Measurements from ENCODE around the gene ATP6V0A1. TPM values are rescaled to one million over a fixed set of nuclear protein-coding genes. Genes with fewer than 3 reads are reported as not detected.
"Not testable (repeated sequence)": the region's sequence is repeated elsewhere in the genome, so short reads cannot be mapped to it uniquely, and the experiment has no call there.

Gene ATP6V0A1
- total RNA-seq, 1 donor from 2014 or later = 27.7 TPM

DNA sequence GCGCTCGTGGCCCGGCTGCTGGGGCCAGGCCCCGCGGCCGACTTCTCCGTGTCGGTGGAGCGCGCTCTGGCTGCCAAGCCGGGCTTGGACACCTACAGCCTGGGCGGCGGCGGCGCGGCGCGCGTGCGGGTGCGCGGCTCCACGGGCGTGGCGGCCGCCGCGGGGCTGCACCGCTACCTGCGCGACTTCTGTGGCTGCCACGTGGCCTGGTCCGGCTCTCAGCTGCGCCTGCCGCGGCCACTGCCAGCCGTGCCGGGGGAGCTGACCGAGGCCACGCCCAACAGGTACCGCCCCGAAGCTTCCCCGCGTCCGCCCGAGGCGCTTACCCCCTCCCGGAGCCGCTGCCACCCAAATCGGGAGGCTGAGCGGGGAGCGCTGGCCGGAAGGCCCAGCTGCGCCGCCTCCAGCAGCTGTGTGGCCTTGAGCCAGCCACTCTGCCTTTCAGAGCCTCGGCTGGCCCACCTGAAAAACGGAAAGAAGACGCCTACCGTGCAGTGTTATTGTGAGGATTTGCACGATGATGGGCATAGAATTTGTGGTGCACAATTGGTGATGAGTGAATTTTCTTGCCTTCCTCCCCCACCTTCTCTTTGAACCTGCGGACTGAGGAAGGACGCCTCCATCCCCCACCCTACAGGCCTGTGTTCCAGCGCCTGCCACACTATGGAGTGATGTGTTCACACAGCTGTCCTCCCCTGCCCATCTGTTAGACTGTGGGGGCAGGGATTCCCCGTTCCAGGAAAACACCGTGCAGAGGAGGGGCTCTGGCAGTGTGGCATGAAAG, 77.9 kb downstream of the ATP6V0A1 start:
- intact Hi-C loops (cut with micrococcal nuclease) = loop anchor here (1.0 to 5.0 kb wide), 5 partner anchors 41 to 520 kb away; partner anchors contain the start of genes DNAJC7, KCNH4, PLEKHH3 and PSMC3IP

GRCh38 chr17:42537156-42537805, 78.6 kb downstream of the ATP6V0A1 start:
- intact Hi-C loops (cut with micrococcal nuclease) = loop anchor here (2.0 to 5.0 kb wide), 4 partner anchors 72 to 520 kb away; partner anchors contain the start of genes DNAJC7, KCNH4, PLEKHH3 and RETREG3

DNA sequence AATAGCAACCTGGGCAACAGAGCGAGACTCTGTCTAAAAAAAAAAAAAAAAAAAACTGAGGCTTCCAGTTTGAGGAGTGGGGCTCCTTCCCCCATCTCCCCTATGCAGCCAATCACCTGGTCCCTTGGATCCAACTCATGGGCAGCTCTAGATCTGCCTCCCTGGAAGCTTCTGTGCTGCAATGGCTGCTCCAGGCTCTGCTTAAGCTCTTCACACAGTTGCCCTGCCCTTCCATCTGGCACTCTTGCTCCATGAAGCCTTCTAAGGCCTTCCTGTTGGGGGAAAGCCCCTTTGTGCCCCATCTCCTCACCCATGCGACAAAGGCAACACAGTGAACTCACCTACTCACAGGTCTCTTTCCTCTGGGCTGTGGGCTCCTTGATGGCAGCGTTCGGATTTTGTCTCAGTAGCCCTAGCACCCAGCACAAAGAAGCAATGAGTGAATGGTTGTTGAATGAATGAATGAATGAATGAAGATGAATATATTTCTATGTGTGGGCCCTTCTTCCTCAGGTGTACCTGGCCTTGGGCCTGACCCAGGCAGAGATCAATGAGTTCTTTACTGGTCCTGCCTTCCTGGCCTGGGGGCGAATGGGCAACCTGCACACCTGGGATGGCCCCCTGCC, 79.3 kb downstream of the ATP6V0A1 start:
- intact Hi-C loops (cut with micrococcal nuclease) = loop anchor here (2.0 to 5.0 kb wide), 4 partner anchors 71 to 521 kb away; partner anchors contain the start of genes DNAJC7, KCNH4, PLEKHH3 and RETREG3

DNA sequence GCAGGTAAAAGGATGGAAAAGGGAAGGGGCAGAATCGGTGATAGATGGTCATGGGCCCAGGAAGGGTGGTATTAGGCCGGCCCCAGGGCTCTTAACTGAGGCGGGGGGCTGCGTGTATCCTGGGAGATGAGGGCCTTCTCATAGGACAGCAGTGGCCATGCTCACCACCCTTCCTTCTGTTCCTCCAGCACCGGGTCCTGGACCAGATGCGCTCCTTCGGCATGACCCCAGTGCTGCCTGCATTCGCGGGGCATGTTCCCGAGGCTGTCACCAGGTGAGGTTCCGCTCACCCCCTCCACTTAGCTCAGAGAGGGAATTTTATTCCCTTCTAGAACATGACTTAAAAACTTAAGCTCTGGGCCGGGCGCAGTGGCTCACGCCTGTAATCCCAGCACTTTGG, 79.8 kb downstream of the ATP6V0A1 start:
- intact Hi-C loops (cut with micrococcal nuclease) = loop anchor here (5.0 kb wide), 2 partner anchors 139 to 356 kb away; partner anchors contain the start of genes KCNH4 and PLEKHH3

DNA sequence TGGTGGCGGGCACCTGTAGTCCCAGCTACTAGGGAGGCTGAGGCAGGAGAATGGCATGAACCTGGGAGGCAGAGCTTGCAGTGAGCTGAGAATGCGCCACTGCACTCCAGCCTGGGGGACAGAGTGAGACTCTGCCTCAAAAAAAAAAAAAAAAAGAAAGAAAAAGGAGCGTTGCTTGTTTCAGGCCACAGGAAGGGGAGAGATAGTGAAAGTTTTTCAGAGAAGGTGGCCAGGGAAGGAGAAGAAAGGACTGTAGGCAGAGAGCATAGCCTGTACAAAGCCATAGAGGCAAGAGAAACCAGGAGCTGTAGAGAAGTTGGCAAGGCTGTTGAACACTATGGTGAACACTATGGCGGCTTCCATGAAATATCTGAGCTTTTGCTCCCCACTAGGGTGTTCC, 81.9 kb downstream of the ATP6V0A1 start:
- intact Hi-C loops (cut with micrococcal nuclease) = not testable (repeated sequence)

DNA sequence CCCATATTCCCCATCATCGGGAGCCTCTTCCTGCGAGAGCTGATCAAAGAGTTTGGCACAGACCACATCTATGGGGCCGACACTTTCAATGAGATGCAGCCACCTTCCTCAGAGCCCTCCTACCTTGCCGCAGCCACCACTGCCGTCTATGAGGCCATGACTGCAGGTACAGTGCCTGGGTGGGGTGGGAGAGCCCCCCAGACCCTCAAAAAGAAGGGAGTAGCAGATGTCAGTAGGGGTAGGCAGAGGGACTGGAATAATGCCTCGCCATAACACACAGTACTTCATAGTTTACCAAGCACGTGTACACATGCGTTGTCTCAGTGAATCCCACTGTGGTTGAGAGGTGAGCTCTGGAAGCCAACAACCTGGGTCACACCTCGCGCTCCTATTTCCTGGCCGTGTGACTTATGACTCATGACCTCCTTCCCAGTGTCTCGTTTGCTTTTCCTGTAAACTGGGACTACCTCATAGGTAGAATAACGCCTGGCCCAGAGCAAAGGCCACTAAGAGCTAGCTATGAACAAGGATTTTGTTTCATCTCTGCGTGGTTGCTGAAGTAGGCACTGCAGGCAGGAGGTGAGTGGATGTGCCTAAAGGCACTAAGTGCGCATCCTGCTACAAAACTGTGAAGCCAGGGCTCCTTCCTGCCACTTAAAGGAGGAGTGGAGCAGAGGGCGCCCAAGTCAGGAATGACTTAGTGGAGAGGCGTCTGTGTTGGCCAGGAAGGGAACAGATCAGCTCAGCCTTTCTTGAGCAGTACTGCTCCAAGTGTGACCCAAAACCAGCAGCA, 82.6 kb downstream of the ATP6V0A1 start:
- intact Hi-C loops (cut with micrococcal nuclease) = no loop called here

- intact Hi-C loops (cut with micrococcal nuclease) = no loop called here
Observed at GRCh38 chr17:42543190-42544079, 84.8 kb downstream of the ATP6V0A1 start.

DNA sequence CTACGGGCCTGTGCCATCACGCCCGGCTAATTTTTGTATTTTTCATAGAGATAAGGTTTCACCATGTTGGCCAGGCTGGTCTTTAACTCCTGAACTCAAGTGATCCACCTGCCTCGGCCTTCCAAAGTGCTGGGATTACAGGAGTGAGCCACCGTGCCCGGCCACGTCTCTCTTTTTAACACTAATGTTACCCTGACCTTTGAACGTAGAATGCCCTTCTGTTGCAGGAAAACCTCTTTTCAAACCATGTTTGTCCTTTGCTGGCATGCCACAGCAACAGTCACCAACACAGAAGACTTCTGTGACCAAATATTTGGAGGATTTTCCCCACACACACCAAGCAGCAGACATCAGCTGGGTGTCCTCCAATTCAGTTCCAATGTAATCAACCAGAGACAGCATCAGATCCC, 86.2 kb downstream of the ATP6V0A1 start:
- intact Hi-C loops (cut with micrococcal nuclease) = no loop called here

- intact Hi-C loops (cut with micrococcal nuclease) = not testable (repeated sequence)
Observed at GRCh38 chr17:42545755-42546505, 87.3 kb downstream of the ATP6V0A1 start.

DNA sequence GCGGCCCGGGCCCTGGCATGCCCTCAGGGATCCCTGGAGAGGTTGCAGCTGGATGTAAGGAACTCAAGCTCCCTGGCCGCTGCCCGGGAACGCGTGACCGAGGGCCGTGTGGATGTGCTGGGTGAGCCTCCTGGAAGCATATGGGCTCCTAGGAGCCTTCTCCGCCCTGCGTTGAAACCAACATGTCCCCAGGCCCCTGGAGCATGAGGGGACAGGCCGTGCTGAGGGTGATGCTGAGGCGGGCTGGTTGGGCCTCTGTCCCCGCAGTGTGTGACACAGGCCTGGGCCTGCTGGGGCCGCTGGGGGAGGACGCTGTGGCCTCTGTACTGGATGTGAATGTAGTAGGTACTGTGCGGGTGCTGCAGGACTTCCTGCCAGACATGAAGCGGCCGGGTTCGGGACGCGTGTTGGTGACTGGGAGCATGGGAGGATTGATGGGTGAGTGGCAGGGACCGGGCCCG, 88.4 kb downstream of the ATP6V0A1 start:
- intact Hi-C loops (cut with micrococcal nuclease) = no loop called here

DNA sequence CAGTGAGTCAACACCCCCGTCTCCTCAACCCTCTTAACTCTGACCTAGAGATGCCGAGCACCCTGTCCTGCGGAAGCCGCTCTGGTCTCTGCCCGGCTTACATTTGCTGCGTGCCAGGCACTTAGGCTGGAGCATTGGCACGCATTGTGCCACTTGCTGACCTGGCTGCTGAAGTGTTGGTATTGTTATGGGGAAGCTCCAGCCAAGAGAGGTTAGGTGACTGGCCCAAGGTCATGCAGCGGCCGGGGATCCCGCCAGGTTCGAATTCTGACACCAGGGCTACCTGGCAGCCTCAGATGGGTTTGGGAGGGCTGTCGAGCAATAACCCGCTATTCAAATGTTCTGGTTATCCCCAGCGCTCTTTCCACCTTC, 89.0 kb downstream of the ATP6V0A1 start:
- intact Hi-C loops (cut with micrococcal nuclease) = no loop called here

DNA sequence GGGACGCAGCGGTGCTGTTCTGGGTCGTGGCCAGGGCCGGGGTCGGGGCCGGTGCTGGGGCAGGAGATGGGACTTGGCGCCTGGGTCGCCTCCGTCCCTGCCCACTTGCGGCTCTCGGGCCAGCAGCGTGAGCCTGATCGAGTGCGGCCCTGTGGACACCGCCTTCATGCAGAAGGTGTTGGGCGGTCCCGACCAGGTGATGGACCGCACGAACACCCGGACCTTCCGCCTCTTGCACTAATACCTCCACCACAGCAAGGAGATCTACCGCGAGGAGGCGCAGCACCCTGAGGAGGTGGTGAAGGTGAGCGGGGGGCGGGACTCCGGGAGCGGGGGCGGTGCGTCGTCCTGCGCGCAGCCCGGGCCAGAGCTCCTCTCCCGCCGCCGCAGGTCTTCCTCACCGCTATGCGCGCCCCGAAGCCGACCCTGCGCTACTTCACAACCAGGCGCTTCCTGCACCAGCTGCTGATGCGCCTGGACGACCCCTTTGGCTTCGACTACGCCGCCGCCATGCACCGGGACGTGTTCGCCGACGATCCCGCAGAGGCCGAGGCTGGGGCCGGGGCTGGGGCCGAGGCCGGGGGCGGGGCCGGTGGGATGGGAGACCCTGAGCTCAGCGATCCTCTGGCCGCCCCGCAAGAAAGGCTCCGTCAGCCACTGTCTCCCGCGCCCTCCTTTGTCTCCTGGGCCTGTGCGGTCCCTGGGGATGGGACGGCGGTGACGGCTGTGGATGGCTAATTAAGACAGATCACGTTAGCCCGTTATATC, 89.6 kb downstream of the ATP6V0A1 start:
- intact Hi-C loops (cut with micrococcal nuclease) = no loop called here

GRCh38 chr17:42548993-42549755, 90.5 kb downstream of the ATP6V0A1 start:
- intact Hi-C loops (cut with micrococcal nuclease) = no loop called here

DNA sequence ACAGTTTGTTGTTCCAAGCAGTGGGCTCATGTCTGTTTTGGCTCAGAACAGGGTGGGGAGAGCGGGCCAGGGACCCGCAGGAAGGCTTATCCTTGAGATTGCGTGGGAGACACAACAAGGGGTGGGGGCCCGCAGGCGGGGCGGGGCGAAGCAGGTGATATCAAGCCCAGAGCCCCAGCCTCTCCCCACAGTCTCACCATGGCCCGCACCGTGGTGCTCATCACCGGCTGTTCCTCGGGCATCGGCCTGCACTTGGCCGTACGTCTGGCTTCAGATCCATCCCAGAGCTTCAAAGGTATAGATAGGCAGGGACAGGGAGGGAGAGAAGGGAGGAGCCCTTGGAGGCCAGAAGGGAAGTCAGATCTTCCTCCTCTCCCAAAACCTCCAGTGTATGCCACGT, 94.1 kb downstream of the ATP6V0A1 start, which contains the start of gene HSD17B1:
Gene HSD17B1, plus strand, starts transcription at position 188 of the 400 bp plus-strand sequence. Its CDS starts 11 bp downstream, at position 199.
- intact Hi-C loops (cut with micrococcal nuclease) = not testable (repeated sequence)

DNA sequence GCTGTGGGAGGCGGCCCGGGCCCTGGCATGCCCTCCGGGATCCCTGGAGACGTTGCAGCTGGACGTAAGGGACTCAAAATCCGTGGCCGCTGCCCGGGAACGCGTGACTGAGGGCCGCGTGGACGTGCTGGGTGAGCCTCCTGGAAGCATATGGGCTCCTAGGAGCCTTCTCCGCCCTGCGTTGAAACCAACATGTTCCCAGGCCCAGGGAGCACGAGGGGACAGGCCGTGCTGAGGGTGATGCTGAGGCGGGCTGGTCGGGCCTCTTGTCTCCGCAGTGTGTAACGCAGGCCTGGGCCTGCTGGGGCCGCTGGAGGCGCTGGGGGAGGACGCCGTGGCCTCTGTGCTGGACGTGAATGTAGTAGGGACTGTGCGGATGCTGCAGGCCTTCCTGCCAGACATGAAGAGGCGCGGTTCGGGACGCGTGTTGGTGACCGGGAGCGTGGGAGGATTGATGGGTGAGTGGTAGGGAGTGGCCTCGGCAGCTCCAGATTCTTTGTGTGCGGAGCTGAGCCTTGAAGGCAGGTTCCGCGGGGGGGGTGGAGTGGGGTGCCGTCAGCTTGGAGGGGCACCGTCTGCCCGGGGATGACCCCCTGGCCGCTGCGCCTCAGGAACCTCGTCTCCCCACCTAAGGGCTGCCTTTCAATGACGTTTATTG, 94.6 kb downstream of the ATP6V0A1 start:
- intact Hi-C loops (cut with micrococcal nuclease) = no loop called here

- intact Hi-C loops (cut with micrococcal nuclease) = loop anchor here (1.0 kb wide), 1 partner anchor 8 kb away; the partner anchor contains the start of gene COASY
Observed at GRCh38 chr17:42553866-42554249, 95.2 kb downstream of the ATP6V0A1 start.
